EL (cell line): Measurements from ENCODE around the gene ARL5C.

Source experiments
- DNase-seq: peaks from one replicate; pipeline ENCODE4 v3.0.0-alpha.2; 2016

ARL5C gene

GRCh38 chr17:39165841-39166349 is at the start of gene ARL5C:
Gene ARL5C, minus strand, starts transcription at chr17:39166161. Its CDS starts 401 bp downstream, at chr17:39165760.
- no peak for DNase-seq

- DNase-seq = peak; percentile 62
Observed at GRCh38 chr17:39213852-39214251, 47.9 kb upstream of the ARL5C start.

- no peak for DNase-seq
Observed at GRCh38 chr17:39212841-39213480, 47.0 kb upstream of the ARL5C start.

- no peak for DNase-seq
Observed at GRCh38 chr17:39212195-39212810, 46.3 kb upstream of the ARL5C start.

- DNase-seq = no peak
Observed at GRCh38 chr17:39210093-39210434, 44.1 kb upstream of the ARL5C start.

GRCh38 chr17:39209317-39210092 is 43.5 kb upstream of the ARL5C start:
- peak; percentile 71 for DNase-seq

GRCh38 chr17:39208893-39209292 is 42.9 kb upstream of the ARL5C start:
- DNase-seq = no peak

GRCh38 chr17:39208136-39208535 is 42.2 kb upstream of the ARL5C start:
- no peak for DNase-seq

- DNase-seq = no peak
Observed at GRCh38 chr17:39205112-39205526, 39.2 kb upstream of the ARL5C start.

GRCh38 chr17:39204245-39204644 is 38.3 kb upstream of the ARL5C start:
- DNase-seq = no peak

GRCh38 chr17:39200957-39201510 is 35.1 kb upstream of the ARL5C start:
- no peak for DNase-seq

GRCh38 chr17:39200070-39200879 is 34.3 kb upstream of the ARL5C start, which contains the start of gene RPL19:
Gene RPL19, plus strand, starts transcription at chr17:39200283. Its CDS starts 62 bp downstream, at chr17:39200345.
- no peak for DNase-seq

- peak; percentile 94 for DNase-seq
Observed at GRCh38 chr17:39199820-39200069, 33.8 kb upstream of the ARL5C start.

GRCh38 chr17:39198186-39198566 is 32.2 kb upstream of the ARL5C start:
- DNase-seq = no peak

- peak; percentile 87 for DNase-seq
Observed at GRCh38 chr17:39197380-39198185, 31.6 kb upstream of the ARL5C start, which contains the start of gene CACNB1. Gene CACNB1, minus strand, starts transcription at chr17:39197669. Its CDS starts 174 bp downstream, at chr17:39197495.

- DNase-seq = peak; percentile 60
Observed at GRCh38 chr17:39196808-39197291, 30.9 kb upstream of the ARL5C start.

- DNase-seq = peak; percentile 36
Observed at GRCh38 chr17:39196241-39196807, 30.4 kb upstream of the ARL5C start.

GRCh38 chr17:39195568-39196160 is 29.7 kb upstream of the ARL5C start:
- no peak for DNase-seq

GRCh38 chr17:39194985-39195524 is 29.1 kb upstream of the ARL5C start:
- DNase-seq = no peak
